HG03025 (cell line): Measurements from ENCODE around the gene RNASE3.
"Not testable (repeated sequence)": the region's sequence is repeated elsewhere in the genome, so short reads cannot be mapped to it uniquely, and the experiment has no call there.

Experiments
- ATAC-seq: cut with Tn5 transposase; IDR thresholded peaks from one replicate; pipeline ENCODE4 v1.9.1; 2021; ENCODE audit warnings: mild to moderate bottlenecking, moderate library complexity; ENCODE audit not compliant: unreplicated experiment, low FRiP score

Gene RNASE3

DNA sequence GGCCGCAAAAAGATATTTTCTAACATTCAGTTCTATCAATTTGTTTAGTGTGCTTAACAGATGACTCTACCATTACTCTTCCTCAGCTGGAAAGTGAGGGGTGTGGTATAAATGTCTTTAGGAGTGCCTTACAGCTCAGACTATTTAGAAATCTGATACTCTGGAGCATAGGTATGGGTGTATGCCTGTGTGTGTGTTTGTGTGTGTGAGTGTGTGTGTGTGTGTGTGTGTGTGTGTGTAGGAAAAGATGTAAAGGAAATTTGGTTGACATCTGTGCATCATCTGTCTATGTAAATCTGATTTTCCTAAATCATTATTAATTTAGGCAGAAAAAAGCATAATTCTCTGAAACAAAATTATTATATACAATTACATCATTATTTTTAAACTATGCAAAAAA lies 16.0 kb downstream of the RNASE3 start:
- ATAC-seq, result no peak

DNA sequence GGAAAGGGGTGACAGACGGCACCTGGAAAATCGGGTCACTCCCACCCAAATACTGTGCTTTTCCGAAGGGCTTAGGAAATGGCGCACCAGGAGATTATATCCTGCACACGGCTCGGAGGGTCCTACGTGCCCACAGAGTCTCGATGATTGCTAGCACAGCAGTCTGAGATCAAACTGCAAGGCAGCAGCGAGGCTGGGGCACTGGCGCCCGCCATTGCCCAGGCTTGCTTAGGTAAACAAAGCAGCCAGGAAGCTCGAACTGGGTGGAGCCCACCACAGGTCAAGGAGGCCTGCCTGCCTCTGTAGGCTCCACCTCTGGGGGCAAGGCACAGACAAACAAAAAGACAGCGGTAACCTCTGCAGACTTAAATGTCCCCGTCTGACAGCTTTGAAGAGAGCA lies 19.6 kb downstream of the RNASE3 start:
- not testable (repeated sequence) for ATAC-seq

DNA sequence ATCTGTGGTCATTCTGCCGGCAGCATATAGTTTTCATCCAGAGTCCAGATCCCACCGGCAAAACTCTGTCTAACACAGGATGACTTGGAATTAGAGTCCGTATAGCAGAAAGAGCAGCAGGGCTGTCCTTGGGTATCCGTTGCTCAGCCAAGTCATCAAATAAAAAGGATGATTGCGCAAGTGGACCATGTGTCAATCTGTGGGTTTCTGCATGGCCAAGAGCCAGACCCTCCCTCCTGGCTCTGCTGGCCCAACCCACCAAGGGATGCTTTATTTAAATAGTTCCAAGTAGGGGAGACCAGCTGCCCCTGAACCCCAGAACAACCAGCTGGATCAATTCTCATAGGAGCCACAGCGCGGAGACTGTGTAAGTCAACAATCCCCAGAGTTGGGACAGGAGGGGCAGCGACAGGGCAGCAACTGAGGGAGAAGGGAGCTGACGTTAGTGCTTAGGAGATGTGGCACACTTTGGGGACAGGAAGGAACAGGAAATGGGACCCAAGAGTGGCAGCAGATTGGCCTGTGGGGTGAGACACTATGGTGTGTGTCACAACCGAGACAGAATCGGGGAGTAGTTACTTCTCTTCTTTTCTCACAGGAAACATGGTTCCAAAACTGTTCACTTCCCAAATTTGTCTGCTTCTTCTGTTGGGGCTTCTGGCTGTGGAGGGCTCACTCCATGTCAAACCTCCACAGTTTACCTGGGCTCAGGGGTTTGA lies 28.0 kb downstream of the RNASE3 start:
- not testable (repeated sequence) for ATAC-seq

DNA sequence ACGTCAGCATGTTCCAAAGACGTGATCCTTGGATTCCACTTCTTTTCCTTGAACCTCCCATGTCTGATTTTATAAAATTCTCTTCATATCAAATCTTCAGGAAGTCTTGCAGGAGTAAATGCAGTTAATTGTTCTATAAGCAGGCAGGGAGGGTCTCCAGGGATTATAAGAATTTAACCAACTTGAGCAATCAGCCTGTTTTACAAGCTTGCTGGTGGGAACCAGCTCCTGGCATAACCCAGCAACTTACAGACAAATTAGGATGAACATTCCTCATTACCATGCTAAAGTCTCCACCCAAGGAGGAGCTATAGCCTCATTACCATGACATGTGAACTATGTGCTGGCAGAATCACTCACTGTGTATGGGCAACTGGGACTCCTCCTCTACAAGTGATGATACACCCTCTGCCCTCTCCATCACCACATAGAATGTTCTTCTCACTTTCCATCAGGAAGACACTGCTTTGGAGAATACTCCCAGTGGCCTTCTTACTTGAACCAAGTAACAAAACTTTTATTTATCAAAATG lies 32.6 kb downstream of the RNASE3 start:
- not testable (repeated sequence) for ATAC-seq

DNA sequence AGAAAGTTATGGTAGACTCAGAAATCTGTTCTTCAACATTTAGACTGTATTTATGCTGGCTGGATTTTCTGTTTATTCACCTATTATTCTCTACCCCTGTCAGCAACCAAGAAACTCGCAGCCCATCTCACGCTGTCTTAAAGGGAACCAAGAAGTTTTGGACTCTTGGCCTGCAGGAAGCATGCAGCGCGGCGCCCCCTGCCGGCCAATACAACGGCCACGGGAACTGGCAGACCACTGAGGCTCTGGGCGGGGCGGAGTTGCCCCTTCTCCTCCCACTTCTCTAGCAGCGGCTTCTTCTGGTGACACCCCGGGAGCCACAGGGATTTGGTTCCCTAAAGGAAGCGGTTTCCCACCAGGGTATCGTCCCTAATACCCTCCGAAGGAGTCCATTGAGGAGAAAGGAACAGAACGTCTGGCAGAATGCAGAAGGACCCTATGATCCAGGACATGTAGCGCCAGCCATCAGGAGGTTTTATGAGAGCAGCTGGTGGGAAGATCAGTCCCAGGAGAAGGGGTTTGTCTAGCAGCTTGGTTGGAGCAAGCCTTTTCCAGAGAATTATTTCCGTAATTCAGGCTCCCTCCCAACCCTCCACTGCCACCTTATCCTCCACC lies 43.1 kb downstream of the RNASE3 start:
- ATAC-seq, result no peak

DNA sequence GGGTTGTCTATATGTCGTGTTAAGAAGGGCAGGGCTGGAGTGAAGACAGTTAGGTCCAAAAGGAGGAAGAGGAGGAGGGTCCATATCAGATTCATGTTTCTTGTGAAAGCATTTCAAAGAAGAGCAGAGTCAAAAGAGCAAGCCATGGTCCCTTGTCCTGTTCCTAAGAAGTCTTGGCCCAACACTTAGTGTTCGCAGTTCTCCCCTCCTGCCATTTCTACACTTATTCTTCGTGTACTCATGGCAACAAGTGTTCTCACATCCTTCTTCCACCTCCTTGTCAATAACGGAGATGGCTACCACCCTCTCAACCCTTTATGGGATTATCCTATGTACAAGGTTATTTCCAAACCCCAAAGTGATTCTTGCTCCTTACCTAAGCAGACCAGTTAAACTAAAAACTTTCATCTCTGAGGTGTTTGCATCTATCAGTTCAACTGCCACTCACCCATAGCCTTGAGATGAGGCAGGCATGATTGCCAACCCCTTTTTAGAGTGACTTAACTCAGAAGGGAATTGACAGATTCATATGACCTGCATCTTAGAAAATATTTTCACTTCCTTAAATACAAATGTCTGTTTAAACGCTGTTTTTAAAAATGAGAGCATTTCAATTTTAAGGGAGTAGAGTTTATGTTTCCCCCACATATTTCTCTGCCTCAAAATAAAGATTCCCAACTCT lies 44.3 kb downstream of the RNASE3 start:
- ATAC-seq, result no peak
